ENCODE data around the gene SOX5. TPM values are rescaled to one million over a fixed set of nuclear protein-coding genes. Genes with fewer than 3 reads are reported as not detected.

Gene SOX5
- total and polyA plus RNA-seq, 9 of the 15 experiments (the other 6 are each of a cell fraction or from before 2014, with no cell fraction given) = 8.3 to 16.5 (median 11.9) TPM

DNA sequence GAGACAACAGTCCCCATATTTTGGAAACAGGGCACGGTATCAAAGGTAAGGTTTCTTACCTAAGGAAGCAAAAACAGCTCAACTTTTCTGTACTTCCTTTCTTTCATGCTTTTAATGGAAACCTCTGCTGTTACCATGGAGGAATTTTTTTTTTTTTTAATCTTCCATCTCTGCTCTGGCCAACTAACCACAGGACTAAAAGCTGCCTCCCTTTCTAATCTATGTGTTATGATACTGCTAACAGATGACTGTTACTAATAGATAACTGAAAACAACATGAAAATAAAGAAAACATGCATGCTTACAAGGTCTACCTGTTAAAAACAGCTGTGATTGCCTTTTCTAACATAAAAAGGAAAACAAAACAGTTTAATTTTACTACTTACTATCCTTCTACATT, 168.4 kb downstream of the SOX5 start (continued):
- TF ChIP-seq, protein P1, sequence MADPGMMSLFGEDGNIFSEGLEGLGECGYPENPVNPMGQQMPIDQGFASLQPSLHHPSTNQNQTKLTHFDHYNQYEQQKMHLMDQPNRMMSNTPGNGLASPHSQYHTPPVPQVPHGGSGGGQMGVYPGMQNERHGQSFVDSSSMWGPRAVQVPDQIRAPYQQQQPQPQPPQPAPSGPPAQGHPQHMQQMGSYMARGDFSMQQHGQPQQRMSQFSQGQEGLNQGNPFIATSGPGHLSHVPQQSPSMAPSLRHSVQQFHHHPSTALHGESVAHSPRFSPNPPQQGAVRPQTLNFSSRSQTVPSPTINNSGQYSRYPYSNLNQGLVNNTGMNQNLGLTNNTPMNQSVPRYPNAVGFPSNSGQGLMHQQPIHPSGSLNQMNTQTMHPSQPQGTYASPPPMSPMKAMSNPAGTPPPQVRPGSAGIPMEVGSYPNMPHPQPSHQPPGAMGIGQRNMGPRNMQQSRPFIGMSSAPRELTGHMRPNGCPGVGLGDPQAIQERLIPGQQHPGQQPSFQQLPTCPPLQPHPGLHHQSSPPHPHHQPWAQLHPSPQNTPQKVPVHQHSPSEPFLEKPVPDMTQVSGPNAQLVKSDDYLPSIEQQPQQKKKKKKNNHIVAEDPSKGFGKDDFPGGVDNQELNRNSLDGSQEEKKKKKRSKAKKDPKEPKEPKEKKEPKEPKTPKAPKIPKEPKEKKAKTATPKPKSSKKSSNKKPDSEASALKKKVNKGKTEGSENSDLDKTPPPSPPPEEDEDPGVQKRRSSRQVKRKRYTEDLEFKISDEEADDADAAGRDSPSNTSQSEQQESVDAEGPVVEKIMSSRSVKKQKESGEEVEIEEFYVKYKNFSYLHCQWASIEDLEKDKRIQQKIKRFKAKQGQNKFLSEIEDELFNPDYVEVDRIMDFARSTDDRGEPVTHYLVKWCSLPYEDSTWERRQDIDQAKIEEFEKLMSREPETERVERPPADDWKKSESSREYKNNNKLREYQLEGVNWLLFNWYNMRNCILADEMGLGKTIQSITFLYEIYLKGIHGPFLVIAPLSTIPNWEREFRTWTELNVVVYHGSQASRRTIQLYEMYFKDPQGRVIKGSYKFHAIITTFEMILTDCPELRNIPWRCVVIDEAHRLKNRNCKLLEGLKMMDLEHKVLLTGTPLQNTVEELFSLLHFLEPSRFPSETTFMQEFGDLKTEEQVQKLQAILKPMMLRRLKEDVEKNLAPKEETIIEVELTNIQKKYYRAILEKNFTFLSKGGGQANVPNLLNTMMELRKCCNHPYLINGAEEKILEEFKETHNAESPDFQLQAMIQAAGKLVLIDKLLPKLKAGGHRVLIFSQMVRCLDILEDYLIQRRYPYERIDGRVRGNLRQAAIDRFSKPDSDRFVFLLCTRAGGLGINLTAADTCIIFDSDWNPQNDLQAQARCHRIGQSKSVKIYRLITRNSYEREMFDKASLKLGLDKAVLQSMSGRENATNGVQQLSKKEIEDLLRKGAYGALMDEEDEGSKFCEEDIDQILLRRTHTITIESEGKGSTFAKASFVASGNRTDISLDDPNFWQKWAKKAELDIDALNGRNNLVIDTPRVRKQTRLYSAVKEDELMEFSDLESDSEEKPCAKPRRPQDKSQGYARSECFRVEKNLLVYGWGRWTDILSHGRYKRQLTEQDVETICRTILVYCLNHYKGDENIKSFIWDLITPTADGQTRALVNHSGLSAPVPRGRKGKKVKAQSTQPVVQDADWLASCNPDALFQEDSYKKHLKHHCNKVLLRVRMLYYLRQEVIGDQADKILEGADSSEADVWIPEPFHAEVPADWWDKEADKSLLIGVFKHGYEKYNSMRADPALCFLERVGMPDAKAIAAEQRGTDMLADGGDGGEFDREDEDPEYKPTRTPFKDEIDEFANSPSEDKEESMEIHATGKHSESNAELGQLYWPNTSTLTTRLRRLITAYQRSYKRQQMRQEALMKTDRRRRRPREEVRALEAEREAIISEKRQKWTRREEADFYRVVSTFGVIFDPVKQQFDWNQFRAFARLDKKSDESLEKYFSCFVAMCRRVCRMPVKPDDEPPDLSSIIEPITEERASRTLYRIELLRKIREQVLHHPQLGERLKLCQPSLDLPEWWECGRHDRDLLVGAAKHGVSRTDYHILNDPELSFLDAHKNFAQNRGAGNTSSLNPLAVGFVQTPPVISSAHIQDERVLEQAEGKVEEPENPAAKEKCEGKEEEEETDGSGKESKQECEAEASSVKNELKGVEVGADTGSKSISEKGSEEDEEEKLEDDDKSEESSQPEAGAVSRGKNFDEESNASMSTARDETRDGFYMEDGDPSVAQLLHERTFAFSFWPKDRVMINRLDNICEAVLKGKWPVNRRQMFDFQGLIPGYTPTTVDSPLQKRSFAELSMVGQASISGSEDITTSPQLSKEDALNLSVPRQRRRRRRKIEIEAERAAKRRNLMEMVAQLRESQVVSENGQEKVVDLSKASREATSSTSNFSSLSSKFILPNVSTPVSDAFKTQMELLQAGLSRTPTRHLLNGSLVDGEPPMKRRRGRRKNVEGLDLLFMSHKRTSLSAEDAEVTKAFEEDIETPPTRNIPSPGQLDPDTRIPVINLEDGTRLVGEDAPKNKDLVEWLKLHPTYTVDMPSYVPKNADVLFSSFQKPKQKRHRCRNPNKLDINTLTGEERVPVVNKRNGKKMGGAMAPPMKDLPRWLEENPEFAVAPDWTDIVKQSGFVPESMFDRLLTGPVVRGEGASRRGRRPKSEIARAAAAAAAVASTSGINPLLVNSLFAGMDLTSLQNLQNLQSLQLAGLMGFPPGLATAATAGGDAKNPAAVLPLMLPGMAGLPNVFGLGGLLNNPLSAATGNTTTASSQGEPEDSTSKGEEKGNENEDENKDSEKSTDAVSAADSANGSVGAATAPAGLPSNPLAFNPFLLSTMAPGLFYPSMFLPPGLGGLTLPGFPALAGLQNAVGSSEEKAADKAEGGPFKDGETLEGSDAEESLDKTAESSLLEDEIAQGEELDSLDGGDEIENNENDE (IDR thresholded peaks at IDR 0.05; ENCODE audit: low read depth, low read length) = no peak
- TF ChIP-seq TEAD4 (IDR thresholded peaks at IDR 0.05; ENCODE audit: low read length) = peak; percentile 92
- no peak for TF ChIP-seq TEAD4 (CRISPR knock-in tag; IDR thresholded peaks at IDR 0.05; ENCODE audit: borderline replicate concordance)
- peak in 1 of 2 experiments; percentile 53; a peak in 1 of 4 replicates for TF ChIP-seq HDAC1 (IDR thresholded peaks at IDR 0.05)
- peak; percentile 4; the same call in 1 of the 2 replicates for TF ChIP-seq NFE2 (IDR thresholded peaks at IDR 0.05; ENCODE audit: low read depth)
- TF ChIP-seq, protein P2, sequence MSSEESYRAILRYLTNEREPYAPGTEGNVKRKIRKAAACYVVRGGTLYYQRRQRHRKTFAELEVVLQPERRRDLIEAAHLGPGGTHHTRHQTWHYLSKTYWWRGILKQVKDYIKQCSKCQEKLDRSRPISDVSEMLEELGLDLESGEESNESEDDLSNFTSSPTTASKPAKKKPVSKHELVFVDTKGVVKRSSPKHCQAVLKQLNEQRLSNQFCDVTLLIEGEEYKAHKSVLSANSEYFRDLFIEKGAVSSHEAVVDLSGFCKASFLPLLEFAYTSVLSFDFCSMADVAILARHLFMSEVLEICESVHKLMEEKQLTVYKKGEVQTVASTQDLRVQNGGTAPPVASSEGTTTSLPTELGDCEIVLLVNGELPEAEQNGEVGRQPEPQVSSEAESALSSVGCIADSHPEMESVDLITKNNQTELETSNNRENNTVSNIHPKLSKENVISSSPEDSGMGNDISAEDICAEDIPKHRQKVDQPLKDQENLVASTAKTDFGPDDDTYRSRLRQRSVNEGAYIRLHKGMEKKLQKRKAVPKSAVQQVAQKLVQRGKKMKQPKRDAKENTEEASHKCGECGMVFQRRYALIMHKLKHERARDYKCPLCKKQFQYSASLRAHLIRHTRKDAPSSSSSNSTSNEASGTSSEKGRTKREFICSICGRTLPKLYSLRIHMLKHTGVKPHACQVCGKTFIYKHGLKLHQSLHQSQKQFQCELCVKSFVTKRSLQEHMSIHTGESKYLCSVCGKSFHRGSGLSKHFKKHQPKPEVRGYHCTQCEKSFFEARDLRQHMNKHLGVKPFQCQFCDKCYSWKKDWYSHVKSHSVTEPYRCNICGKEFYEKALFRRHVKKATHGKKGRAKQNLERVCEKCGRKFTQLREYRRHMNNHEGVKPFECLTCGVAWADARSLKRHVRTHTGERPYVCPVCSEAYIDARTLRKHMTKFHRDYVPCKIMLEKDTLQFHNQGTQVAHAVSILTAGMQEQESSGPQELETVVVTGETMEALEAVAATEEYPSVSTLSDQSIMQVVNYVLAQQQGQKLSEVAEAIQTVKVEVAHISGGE (CRISPR knock-in tag; IDR thresholded peaks at IDR 0.05) = 0 out of 6 replicates have a peak, but pooled peaks of 1 of the 3 experiments have one; percentile 26
- TF ChIP-seq CCNT2 (IDR thresholded peaks at IDR 0.05; ENCODE audit: borderline replicate concordance, extremely low read depth, insufficient read length, low read depth, low read length) = peak; percentile 53
- TF ChIP-seq NONO (IDR thresholded peaks at IDR 0.05; ENCODE audit: low read depth in 2 of 2, low read length in 1 of 2) = no peak
- TF ChIP-seq SMARCE1 (IDR thresholded peaks at IDR 0.05) = peak; percentile 87
- TF ChIP-seq, protein P3, sequence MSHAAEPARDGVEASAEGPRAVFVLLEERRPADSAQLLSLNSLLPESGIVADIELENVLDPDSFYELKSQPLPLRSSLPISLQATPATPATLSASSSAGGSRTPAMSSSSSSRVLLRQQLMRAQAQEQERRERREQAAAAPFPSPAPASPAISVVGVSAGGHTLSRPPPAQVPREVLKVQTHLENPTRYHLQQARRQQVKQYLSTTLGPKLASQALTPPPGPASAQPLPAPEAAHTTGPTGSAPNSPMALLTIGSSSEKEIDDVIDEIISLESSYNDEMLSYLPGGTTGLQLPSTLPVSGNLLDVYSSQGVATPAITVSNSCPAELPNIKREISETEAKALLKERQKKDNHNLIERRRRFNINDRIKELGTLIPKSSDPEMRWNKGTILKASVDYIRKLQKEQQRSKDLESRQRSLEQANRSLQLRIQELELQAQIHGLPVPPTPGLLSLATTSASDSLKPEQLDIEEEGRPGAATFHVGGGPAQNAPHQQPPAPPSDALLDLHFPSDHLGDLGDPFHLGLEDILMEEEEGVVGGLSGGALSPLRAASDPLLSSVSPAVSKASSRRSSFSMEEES (CRISPR knock-in tag; IDR thresholded peaks at IDR 0.05) = no peak
